NCI-H2081 treated with DMSO at 0.1 percent for 48 hours (cell line): Measurements from ENCODE around the gene TENT4A.
A peak's percentile ranks its signal among the peaks of the same experiment; 100 is the strongest.
"Not testable (repeated sequence)": the region's sequence is repeated elsewhere in the genome, so short reads cannot be mapped to it uniquely, and the experiment has no call there.

Experiments used
- DNase-seq: peaks from one replicate; lab custom pipeline; 2025; lab: John Stamatoyannopoulos, UW

TENT4A gene

GRCh38 chr5:6773342-6774035 is 60.3 kb downstream of the TENT4A start:
- DNase-seq, result peak; percentile 22

DNA sequence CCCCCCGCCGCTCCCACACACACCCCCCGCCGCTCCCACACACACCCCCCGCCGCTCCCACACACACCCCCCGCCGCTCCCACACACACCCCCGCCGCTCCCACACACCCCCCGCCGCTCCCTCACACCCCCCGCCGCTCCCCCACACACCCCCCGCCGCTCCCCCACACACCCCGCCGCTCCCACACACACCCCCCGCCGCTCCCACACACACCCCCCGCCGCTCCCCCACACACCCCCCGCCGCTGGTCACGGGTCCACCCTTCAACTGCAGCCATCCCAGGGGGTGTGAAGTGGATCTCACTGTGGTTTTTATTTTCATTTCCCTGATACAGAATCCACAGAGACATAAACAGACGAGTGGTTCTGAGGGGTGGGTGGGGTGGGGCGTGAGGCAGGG is 61.0 kb downstream of the TENT4A start:
- DNase-seq, result not testable (repeated sequence)

GRCh38 chr5:6774721-6775204 is 61.5 kb downstream of the TENT4A start:
- DNase-seq, result no peak

- no peak for DNase-seq
Observed at GRCh38 chr5:6775571-6775970, 62.3 kb downstream of the TENT4A start.

GRCh38 chr5:6780802-6781391 is 67.7 kb downstream of the TENT4A start:
- DNase-seq, result no peak

DNA sequence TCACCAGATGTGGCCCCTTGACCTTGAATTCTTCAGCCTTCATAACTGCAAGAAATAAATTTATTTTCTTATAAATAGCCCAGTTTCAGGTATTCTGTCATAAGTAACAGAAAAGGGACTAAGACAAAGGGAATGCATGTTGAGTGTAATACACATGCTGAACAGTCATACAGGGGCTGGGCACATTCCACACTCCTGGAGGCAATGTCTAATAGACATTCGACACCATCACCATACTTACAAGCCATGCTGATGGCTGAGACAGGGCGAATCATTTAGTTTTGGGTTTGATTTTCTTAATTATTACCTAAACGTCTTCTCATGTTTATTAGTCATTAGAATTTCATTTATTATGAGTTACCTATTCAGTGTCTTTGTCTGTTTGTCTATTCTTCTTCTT is 68.5 kb downstream of the TENT4A start:
- DNase-seq, result no peak

- DNase-seq, result no peak
Observed at GRCh38 chr5:6783787-6784186, 70.6 kb downstream of the TENT4A start.

DNA sequence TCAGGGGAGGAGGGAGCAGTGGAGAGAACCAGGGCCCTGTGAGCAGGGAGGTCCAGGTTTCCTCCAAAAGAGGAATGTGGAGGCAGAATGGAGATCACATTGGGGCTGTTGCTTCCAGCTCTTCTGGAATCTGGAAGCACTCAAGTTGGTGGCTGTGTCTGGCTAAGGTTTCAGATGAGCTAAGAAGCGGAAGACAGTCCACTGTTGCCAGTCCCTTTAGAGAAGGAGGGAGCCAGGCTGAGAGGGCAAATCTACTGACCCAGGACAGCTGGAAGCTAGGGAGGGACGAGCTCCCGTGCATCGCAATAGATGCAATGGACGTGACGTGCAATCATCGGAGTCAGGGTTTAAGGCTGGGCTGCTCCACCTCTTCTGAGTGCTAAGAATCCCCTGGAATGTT is 71.2 kb downstream of the TENT4A start:
- no peak for DNase-seq

DNA sequence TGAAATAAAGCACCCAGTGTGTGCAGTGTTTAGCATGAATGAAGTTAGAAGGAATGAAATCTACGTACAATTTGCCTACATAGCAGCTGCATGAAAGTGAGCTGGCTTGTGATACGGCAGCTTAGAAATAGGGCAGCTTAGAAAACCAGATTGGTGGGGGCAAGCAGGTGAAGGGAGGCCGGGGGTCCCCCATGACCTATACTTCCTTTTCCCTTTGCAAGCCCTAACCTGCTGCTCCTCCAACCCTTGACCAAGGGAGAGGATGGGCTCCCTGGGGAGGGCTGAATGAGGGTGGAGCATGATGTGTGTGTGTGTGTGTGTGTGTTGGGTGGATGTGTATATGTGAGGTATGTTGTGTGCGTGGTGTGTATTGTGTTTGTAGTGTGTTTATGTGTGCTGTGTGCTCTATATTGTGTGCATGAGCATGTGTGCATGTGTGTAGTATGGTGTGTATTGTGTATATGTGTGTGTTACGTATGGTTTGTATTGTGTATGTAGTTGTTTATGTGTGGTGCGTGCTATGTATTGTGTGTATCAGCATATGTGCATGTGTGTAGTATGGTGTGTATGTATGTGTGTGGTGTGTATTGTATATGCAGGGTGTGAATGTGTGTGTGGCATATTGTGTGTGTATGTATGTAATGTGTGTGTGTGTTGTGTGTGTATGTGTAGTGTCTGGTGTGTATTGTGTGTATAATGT is 72.1 kb downstream of the TENT4A start:
- DNase-seq, result no peak

GRCh38 chr5:6785861-6786180 is 72.6 kb downstream of the TENT4A start:
- DNase-seq, result no peak

DNA sequence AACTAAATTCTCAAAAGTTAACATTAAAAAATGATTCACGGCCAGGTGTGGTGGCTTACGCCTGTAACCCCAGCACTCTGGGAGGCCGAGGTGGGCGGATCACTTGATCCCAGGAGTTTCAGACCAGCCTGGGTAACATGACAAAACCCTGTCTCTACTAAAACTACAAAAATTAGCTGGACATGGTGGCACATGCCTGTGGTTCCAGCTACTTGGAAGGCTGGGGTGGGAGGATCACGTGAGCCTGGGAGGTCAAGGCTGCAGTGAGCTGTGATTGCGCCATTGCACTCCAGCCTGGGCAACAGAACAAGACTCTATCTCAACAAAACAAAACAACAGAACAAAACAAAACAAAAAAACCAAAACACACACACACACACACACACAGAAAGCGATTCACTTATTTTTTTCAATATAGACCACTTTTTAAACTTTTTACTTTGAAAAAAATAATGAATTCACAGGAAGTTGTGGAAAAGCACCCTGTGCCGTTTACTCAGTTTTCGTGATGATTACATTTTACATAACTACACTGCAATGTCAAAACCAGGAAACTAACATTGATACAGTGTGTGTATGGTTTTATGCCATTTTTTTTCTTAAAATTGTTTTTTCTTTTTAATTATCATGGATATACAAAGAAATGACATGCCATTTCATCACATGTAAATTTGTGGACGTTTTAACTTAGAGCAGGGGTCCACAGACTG is 73.7 kb downstream of the TENT4A start:
- no peak for DNase-seq

- DNase-seq, result no peak
Observed at GRCh38 chr5:6787941-6788340, 74.7 kb downstream of the TENT4A start.

GRCh38 chr5:6788439-6788838 is 75.2 kb downstream of the TENT4A start:
- no peak for DNase-seq

GRCh38 chr5:6788956-6789649 is 75.9 kb downstream of the TENT4A start:
- DNase-seq, result no peak

- no peak for DNase-seq
Observed at GRCh38 chr5:6790346-6790865, 77.2 kb downstream of the TENT4A start.

DNA sequence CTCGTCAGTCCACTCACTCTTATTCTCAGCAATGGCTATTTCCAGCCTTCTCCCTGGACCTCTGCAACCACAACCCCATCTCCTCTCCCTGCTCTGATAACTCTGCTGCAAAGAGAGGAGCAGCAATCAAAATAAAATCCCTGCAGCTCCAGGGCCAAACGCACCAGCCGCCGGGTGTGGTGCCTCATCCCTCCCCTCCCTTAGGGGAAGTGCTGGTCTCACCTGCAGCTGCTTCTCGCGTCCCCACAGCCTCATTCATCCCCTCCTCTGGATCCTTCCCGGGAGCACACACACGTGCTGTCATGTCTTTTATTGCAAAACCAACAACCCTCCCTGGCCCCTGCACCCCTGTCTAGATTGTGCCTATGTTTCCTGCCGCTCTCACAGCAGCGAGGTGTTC is 77.8 kb downstream of the TENT4A start:
- peak; percentile 23 for DNase-seq

DNA sequence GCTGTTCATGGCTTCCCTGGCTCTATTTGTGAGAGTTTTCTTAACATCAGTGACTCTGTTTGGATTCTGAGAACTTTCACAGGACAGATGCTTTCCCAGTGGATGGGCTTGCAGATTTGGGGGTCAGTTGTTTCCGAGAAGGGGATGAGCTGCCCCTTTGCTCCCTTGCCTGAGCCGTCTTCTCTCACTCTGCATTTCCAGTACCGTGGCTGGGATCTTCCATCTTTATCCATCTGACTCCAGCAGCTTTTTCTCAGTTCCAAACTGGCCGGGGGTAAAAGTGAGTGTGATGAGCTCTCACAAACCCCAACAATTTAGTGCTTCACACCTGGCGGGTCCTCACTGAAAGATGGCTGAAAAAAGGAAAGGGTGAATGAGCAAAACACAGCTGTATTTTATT is 79.1 kb downstream of the TENT4A start:
- DNase-seq, result no peak

DNA sequence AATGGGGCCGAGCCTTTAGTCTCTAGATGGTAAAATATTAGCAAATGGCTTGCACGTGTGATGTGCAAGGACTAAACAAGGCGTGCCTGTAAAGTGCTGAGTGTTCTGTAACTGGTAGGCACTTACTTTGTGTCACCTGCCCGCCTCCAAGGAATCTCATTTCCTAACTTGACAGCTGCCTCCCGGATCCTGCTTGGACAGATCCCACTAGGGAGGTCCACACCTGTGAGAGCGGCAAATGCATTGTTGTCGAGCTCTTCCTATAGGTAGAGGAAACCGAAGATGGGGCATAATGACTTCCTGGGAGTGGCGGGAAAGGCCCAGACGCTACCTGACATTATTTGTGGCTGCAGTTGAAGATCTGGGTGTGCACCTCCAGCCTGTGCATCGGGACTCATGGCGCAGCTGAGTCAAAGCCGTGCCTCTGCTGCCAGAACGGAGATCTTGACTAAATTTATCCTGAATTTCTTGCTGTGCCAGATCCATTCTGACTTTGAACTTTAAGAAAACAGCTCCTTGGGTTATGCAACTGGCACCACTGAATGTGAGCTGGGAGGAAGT is 79.8 kb downstream of the TENT4A start:
- DNase-seq, result no peak

DNA sequence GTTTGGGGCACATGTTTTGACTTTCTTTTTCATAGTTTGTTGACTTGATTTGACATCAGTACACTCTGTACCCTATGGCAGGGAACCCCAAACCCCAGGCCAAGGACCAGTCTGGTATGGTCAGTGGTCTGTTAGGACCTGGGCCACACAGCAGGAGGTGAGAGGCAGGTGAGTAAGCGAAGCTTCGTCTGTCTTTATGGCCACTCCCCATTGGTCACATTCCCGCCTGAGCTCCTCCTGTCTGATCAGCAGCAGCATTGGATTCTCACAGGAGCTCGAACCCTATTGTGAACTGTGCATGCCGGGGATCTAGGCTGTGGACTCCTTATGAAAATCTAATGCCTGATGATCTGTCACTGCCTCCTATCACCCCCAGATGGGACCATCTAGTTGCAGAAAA is 88.0 kb downstream of the TENT4A start:
- DNase-seq, result no peak

GRCh38 chr5:6803981-6804550 is 90.8 kb downstream of the TENT4A start:
- DNase-seq, result no peak

DNA sequence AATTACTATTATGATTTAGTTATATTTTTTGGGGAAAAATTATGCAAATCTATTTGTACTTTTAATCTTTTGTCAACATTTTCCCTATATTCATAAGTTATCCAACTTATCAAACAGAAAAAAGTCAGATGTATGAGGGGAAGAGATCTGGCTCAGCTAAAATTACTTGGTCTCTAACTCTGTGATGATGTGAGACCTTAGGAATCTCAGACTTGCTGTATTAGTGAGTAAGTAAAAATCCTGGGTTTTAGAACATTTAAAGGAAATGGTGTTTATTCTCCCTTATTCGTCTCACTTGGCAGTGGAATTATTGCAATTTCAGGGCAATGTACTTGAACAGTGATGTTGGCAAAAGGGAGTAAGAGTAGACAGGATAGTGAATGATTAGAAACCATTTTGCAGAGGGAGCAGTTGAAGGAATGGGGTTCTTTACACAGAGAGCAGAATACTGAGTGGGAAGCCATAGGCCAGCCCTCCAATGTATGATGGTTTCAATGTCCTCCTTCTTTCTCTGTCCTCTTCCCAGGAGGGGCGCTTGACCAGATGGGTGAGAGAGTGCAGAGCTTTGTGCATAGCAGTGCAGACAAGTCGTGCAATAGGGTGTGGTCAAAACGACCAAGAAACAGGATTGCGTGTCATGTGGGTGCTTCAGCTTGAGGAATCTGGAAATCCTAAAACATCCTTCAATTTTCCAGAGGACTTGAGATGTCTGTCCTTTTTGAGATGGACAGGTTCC is 91.7 kb downstream of the TENT4A start:
- DNase-seq, result no peak
